COLO829 (cell line): ENCODE data around the gene SCAMP2.
"Not testable (repeated sequence)": the region's sequence is repeated elsewhere in the genome, so short reads cannot be mapped to it uniquely, and the experiment has no call there.

Experiments used
- DNase-seq: peaks from one replicate; pipeline ENCODE4 v3.0.0; 2012; ENCODE audit warnings: low spot score

The SCAMP2 gene, protein sequence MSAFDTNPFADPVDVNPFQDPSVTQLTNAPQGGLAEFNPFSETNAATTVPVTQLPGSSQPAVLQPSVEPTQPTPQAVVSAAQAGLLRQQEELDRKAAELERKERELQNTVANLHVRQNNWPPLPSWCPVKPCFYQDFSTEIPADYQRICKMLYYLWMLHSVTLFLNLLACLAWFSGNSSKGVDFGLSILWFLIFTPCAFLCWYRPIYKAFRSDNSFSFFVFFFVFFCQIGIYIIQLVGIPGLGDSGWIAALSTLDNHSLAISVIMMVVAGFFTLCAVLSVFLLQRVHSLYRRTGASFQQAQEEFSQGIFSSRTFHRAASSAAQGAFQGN

DNA sequence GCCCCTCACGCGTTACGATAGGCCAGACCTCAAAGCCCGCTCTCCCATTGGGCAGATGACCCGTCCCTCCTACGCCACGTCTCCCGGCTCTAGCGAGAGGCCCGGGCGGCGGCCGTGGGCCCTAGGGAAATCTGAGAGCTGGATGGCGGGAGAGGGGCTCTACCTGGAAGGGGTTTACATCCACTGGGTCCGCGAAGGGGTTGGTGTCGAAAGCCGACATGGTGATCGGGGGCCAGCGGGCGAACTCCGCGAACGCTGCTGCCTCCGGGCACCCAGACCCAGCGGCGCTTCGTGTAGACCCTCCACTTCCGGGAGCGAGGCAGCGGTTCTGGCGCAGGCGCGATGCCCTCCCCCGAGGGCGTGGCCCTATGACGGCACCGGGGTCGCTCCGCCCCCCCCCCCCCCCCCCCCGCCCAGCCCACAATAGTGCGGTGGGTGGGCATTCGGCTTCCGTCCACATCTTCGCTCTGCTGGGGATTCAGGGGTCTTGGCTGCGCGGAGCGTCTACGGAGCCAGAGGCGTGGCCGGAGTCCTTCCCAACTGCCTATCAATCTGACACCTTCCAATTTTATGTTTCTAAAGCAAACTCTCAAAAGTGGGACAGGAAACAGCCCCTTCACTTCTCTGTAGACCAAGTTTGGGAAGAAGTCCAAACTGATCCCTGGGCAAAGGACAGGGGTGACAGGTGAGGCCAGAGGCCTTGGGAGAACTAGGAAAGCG lies at the start of gene SCAMP2:
Gene SCAMP2, minus strand, starts transcription at position 330 of the 720 bp plus-strand sequence. Its CDS starts 110 bp downstream, at position 220.
- peak; percentile 79 for DNase-seq

DNA sequence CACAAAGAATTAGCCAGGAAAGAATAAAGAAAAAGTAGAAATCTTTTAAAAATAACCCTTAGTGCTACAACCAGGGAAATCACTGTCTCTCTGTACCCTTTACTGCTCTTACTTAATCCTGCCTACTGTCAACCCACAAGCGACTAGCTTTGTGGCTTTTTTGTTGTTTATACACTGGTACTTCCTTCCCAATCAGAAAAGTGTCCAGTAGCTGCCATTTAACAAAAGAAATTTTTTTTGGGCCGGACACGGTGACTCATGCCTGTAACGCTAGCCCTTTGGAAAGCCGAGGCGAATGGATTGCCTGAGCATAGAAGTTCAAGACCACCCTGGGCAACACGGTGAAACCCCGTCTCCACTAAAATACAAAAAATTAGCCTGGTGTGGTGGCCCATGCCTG lies 47.3 kb upstream of the SCAMP2 start:
- DNase-seq = no peak

DNA sequence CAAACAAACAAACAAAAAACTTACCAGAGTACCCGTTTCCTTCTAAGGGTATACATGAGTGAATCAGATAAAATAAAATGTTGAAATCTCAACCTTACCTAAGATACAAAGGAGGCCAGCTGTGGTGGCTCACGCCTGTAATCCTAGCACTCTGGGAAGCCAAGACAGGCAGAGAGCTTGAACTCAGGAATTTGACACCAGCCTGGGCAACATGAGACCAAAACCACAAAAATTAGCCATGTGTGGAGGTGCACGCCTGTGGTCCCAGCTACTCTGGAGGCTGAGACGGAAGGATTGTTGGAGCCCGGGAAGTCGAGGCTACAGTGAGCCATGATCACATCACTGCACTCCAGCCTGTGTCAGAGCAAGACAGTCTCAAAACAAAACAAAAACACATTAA lies 44.5 kb upstream of the SCAMP2 start:
- DNase-seq = no peak

DNA sequence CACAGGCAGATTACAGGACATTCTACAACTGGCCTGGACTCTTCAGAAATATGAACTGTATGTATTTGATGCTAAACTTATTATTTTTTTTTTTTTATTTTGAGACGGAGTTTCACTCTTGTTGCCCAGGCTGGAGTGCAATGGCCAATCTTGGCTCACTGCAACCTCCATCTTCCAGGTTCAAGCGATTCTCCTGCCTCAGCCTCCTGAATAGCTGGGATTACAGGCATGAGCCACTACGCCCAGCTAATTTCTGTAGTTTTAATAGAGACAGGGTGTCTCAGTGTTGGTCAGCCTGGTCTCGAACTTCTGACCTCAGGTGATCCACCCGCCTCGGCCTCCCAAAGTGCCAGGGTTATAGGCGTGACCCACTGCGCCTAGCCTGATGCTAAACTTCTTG lies 40.6 kb upstream of the SCAMP2 start:
- DNase-seq = not testable (repeated sequence)

DNA sequence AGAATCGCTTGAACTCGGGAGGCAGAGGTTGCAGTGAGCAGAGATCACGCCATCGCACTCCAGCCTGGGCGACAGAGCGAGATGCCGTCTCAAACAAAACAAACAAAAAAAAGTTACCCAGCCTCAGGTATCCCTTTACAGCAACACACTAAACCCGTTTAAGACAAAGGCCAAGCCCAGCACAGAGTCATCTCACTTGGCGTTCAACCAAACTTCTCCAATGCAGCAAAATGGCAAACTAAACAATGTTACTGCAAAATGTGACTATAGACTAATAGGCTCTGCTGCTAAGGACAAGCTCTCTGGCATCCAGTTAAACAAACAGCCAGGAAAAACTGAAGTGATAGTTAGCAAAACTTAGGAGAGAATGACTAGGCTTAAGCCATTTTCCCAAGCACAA lies 39.9 kb upstream of the SCAMP2 start:
- DNase-seq = no peak

DNA sequence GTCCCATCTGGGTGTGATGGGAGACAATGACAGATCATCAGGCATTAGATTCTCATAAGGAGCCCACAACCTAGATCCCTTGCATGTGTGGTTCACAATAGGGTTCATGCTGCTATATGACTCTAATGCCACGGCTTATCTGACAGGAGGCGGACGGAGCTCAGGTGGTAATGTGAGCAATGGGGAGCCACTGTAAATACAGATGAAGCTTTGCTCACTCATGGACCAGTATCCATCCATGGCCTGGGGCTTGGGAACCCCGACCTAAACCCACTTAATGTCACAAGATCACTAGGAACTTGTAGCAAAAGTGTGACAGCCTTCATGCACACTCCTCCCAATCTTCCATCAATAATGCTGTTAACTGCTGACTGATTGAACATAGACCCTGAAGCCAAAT lies 35.5 kb upstream of the SCAMP2 start:
- DNase-seq = no peak

DNA sequence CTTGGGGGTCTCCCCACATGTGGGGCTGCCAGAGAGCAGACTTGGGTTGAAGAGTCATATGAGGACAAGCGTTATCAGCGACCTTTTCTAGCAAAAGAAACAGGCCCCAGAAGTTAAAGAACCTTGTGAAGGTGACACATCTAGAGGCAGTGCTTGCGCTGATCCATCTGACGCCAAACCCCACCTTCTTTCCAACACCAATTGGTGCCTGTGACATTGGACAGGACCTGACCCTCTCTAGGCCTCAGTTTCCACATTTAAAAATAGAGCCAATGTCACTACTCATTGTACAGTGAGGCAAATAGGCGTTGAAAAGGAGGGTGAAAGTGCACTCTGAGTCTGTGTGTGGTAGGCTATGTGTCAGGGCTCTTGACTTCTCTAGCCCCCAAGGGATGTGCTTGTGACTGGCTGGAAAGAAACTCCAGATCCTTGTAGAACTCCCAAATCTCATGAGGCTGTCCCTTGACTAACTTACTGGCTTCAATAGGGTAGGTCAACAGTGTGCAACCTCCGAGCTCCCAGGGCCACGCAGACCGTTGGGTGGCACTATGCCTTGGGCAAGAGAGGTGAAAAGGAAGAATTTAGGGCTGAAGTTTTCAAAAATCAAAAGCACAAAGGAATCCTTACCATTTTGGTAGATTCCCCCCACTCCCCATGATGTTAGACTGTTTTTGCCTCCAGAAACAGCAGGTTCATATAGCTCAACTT lies 34.2 kb upstream of the SCAMP2 start:
- no peak for DNase-seq

DNA sequence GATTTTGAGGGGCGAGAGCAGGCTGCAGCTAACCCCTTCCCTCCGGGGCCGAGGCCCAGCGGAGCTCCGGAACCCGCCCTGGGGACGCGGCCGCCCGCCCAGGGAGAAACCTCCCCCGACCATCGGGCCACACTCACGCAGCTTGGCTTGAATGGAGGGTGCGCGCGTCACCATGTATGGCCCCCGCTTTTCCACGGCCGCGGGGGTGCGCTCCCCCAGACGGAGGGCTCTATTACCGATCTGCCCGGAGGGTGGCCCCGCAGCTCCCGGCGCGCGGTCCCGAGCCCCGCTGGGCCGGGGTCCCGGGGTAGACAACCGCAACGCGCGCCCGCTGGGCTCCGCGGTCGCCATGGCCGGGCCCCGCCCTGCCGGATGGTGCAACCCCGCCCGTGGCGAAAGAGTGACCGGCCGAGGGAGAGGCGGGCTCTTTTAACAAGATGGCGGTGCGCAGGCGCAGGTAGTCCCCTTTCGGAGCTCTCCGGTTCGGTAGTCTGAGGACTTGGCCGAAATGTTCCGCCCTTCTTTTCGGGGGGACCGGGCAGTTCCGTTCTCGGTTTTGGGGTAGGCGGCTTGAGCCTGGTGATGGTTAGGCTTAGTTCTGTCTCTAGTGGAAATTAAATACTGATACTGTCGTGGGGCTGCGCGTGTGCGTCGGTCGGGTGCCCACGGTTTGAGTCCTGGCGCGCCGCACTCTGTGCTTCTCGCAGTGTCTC lies 33.4 kb upstream of the SCAMP2 start, which contains the start of gene FAM219B:
Gene FAM219B, minus strand, starts transcription at position 402 of the 713 bp plus-strand sequence. Its CDS starts 51 bp downstream, at position 351.
- peak; percentile 91 for DNase-seq

DNA sequence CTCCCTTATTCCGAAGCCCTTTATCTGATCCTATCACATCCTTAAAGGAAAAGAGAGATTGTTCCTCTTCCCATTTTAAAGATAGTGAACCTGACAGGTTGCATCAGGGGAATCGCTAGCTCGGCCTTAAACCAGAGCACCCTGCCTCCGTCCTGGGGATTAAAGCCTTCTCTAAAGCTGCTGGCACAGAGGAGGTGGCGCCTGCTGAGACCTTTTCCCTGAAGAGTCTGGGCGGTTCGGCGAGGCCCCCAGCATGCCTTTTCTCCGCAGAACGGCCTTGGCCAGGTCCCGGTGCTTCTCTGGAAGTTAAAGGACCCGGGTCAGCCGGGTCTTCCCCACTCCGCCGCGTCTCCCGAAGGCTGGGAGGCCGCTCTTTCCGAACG lies 32.9 kb upstream of the SCAMP2 start:
- no peak for DNase-seq

DNA sequence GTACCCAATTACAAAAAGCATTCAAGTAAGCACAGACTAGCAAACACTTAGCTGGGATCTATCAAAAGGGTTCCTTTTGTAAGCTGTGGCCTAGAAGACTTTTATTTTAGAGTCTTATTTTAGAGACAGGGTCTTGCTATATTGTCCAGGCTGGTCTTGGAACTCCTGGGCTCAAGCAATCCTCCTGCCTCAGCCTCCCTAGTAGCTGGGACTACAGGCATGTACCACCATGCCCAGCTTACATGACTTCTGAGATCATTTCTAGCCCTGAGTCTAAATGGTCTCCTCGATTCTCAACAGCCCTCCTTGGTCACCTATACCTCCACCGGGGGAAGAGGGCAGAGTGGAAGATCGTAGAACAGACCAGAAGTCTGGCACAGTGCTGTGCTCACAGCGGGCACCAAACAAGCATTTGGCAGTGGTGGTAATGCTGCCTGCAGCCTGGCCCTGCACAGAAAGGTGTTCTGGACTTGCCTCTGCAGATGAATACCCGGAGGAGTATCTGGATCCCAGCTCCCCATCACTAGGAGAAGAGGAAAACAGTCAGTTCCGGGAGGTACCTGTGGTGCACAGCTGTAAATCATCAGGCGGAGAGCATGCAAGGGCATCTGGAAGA lies 31.1 kb upstream of the SCAMP2 start:
- no peak for DNase-seq

DNA sequence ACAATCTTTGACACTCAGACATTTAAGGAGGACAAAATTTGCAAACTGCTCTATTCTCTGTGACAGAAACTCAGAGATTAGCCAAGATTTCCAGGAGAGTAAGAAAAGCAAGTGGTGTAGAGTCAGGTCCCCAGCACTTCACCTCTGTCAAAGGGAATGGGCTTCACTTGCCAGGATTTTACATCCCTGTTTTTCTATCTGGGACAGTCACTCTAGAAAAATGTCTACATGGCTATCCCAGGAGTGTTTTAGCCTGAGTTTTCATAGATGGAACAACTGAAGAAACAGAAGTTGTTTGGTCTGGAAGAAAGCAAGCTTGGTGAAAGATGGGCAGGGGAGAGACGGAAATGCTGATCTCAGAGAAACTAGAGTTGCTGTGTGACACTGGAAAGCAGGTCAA lies 30.5 kb upstream of the SCAMP2 start:
- no peak for DNase-seq

DNA sequence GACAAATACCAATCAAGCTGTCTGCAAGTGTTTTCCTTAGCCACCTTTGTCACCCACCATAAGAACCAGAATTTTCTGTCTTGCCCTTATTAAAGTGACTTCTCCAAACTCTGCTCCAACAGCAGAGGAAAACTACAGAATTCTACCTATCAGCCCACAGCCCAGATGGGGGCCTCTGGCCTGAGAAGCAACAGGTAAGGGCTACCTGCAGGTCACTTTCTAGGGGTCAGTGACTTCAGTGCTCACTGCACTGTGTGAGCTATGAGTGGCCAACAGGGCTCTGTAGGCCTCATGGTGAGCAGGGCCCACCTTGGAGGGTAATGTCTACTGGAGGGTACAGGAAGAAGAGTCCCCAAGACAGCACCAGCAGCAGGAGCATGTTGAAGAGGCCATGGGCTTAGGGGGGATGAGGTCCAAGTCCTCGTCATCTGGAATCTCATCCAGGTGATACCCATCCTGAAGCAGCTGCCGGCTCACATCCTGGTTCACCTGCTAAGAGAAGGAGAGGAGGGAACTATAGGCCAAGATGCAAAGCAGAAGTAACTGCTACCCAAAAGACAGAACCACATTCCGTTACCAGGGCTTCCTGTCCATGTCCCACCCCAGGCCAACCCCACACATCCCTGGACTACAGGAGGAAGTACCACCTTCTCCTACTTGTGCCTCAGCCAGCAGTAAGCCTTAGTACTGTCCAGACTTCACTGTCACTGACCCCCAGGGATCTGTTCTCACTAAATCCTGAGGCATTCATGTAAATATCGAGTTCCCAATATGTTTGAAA lies 29.3 kb upstream of the SCAMP2 start:
- DNase-seq = no peak

DNA sequence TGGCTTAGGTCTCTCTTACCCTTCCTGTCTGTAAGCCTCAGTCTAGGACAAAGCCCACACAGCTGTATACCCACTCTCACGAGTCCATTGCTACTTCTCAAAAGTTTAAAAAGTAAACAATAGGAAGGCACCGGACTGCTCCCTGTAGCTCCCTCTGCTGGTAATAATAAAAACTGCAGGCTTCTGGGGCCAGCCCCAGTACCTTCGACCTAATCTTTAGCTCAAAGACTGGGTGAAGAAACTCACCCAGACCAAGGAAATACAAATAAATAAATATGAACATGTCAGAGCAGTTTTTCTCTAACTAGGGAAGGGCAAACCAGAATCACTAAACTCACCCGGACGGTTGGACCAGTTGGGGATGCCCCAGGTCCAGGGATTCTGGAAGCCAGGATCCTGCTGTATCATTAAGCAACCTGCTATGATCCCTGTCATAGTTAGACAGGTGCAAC lies 28.5 kb upstream of the SCAMP2 start:
- peak; percentile 50 for DNase-seq

DNA sequence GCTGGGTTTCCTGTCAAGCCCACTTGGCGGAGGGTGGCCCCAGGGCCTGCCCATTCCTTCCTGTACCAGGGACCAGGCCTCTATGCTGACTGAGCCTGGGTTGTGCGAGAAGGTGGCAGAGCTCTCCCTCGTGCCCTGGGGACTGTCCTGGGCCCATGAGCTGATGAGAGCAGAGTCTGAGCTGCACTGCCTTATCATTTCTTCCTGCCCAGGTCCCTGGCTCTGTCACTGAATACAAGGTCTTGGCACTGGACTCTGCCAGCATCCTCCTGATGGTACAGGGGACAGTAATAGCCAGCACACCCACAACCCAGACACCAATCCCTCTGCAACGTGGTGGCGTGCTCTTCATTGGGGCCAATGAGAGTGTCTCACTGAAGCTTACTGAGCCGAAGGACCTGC lies 24.1 kb upstream of the SCAMP2 start:
- no peak for DNase-seq

DNA sequence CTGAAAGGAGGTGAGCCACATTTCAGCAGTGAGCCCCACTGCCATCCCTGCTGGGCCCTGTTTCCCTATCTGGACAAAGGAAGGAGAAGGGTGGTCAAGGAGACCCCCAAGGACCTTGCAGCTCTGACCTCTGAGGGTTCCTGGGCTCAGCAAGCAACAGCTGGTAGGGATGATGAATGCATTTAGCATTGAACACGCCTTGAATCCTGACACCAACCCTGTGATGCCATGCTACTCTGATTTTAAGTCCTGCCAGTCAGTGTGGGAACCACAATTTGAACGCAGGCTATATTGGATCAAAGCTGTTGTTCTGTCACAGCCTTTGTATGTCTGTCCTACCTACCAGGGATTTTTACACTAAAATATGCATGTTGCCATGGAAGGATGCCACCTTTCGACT lies 23.2 kb upstream of the SCAMP2 start:
- no peak for DNase-seq

DNA sequence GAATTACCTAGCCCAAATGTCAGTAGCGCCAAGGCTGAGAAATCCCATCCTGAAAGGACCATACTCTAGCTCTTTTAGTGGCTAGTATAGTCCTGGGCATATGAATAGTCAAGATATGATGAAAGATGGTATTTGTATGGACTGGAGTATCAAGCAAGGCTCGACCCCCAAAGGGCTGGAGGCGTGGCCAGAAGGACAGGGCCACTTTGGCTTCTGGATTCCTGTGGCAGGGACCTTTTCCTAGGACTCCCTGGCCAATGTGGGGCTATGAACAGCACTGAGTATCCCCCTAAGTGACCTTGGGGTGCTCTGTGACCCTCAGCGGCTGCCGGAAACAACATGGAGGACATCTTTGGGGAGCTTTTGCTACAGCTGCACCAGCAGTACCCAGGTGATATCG lies 22.7 kb upstream of the SCAMP2 start:
- DNase-seq = no peak

DNA sequence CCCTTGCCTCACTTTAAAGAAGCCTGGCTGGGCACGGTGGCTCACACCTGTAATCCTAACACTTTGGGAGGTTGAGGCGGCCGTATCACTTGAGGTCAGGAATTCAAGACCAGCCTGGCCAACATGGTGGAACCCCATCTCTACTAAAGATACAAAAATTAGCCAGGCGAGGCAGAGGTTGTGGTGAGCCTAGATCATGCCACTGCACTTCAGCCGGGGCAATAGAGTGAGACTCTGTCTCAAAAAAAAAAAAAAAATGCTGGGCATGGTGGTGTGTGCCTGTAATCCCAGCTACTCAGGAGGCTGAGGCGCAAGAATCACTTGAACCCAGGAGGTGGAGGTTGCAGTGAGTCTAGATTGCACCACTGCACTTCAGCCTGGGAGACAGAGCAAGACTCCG lies 21.2 kb upstream of the SCAMP2 start:
- DNase-seq = not testable (repeated sequence)

DNA sequence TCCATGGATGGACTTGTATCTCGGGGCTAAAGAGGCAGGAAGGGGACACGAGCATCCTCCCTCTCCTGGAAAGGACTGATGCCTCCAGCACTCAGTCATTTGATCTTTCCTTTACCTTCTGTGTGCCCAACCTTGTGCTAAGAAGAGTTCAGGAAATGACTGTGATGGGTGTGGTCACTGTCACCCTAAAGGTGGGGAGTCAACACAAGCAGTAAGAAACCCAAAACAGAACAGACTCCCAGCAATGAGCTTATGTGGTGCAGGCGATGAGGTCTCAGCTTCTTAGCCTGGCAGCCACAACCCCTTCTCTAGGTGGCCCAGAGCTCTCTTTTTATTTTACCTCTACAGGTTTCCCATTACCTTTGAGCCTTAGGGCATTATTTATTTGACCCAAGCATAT lies 20.5 kb upstream of the SCAMP2 start:
- no peak for DNase-seq

DNA sequence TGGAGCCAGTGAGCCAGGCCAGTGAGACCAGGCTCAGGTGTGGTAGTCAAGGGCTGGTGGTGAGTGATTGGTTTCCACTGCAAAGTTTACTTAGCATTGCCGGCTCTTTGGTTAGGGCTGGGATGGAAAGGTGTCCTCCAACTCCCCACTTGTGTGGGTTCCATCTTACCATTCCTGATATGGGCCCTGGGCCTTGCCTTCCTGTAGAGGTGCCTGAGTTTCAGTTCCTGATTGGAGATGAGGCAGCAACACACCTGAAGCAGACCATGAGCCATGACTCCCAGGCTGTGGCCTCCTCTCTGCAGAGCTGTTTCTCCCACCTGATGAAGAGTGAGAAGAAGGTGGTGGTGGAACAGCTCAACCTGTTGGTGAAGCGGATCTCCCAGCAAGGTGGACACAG lies 19.8 kb upstream of the SCAMP2 start:
- DNase-seq = no peak

DNA sequence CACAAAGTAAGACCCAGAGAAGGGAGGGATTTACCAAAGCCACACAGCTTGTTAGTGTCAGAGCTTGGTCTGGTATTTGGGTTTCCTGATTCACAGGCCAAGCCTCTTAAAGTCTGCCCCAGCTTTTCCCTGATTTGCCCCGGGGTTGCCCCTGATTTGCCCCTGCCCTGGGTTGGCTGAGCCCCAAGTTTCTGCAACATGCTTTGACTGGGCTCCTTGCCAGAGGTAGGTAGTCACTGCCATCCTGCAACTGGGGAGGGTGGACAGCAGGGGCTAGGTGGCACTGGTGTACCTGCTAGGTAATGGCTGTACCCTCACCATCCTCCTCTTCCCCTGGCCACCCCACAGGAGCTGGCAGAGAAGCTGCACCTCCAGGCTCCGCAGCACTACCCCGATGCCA lies 19.1 kb upstream of the SCAMP2 start:
- DNase-seq = no peak

DNA sequence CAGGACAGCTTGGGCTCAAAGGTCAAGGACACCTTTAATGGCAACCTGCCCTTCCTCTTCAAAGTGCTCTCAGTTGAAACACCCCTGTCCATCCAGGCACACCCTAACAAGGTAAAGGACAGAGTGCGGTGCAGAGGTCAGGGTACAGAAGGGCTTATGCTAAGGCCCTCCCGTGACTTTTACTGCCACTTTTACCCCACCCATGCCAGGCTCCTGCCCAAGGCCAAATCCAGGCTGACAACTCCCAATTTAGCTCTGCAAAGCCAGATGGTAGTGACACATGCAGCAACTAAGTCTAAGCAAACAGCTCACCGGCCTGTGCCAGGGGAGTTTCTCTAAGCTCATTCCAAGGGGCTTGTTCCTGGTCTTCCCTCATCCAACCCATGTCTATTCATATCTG lies 18.3 kb upstream of the SCAMP2 start:
- DNase-seq = no peak
